ENCODE results near the gene SEC14L3. TPM values are rescaled to one million over a fixed set of nuclear protein-coding genes. Genes with fewer than 3 reads are reported as not detected.

SEC14L3 gene
- total RNA-seq, 1 donor from 2014 or later: not detected

Small RNA genes within 50 kb of the gene (small RNA-seq; reads per million reads assigned to genes)
- gene AC004832.3: not detected
- gene RNU6-564P: not detected

Other genes with a start within 250 kb of the SEC14L3 start
- 0.49 TPM for gene LIF, start 225.3 kb downstream of the SEC14L3 start, total RNA-seq
- gene OSM, start 205.2 kb downstream of the SEC14L3 start, total RNA-seq: not detected
- 51.8 TPM for gene CASTOR1, start 182.5 kb downstream of the SEC14L3 start, total RNA-seq
- gene TBC1D10A, start 145.1 kb downstream of the SEC14L3 start, total RNA-seq: 51.3 TPM
- 78.3 TPM for gene SF3A1, start 115.1 kb downstream of the SEC14L3 start, total RNA-seq
- 4.2 TPM for gene CCDC157, start 115.0 kb downstream of the SEC14L3 start, total RNA-seq
- gene RNF215, start 84.6 kb downstream of the SEC14L3 start, total RNA-seq: 17.4 TPM
- gene SEC14L2, start 75.0 kb downstream of the SEC14L3 start, total RNA-seq: 20.6 TPM
- gene MTFP1, start 46.2 kb downstream of the SEC14L3 start, total RNA-seq: 21.1 TPM
- gene SEC14L4, start 33.7 kb upstream of the SEC14L3 start, total RNA-seq: not detected
- gene SEC14L6, start 74.7 kb upstream of the SEC14L3 start, total RNA-seq: not detected
- gene GAL3ST1, start 102.6 kb upstream of the SEC14L3 start, total RNA-seq: not detected
- gene PES1, start 119.9 kb upstream of the SEC14L3 start, total RNA-seq: 75.6 TPM
- gene TCN2, start 135.2 kb upstream of the SEC14L3 start, total RNA-seq: 20.4 TPM
- 6.4 TPM for gene SLC35E4, start 163.8 kb upstream of the SEC14L3 start, total RNA-seq
- gene DUSP18, start 195.9 kb upstream of the SEC14L3 start, total RNA-seq: 7.4 TPM
- 3.7 TPM for gene OSBP2, start 222.9 kb upstream of the SEC14L3 start, total RNA-seq